NCI-H2107 (cell line): Measurements from ENCODE around the gene ITGA2.

Experiments
- DNase-seq: peaks from one replicate; lab custom pipeline; 2025; lab: John Stamatoyannopoulos, UW

The ITGA2 gene

DNA sequence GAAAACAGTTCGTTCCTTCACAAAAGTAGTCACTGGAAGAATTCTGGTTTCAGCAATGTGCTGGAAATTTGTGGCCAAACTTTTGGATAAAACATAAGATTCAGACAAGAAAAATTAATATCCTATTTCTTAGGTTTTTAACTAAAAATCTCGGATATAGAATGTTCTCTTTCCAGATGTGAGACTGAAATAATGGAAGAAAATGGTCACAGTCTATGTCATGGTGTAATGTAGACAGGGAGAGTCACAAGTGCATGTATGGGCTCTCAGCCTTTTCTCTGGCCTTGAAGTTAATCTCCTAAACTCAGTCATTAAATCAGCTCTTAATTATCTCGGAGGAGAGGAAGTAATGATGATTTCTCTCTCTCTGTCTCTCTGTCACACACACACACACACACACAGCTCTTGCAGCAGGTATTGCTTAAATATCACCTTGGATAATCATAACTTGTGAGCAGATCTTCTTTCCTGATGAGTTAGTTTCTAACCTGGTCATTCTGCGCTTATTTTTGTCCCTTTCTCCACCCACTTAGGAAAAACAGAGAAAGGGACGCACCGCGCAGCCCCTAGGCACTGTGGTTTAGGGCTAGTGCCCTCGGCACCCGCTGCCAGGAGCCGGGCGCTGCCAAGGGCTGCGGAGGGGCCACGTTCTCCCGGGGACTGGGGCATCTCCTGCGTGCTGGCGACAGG is 672 bp upstream of the ITGA2 start:
- no peak for DNase-seq

DNA sequence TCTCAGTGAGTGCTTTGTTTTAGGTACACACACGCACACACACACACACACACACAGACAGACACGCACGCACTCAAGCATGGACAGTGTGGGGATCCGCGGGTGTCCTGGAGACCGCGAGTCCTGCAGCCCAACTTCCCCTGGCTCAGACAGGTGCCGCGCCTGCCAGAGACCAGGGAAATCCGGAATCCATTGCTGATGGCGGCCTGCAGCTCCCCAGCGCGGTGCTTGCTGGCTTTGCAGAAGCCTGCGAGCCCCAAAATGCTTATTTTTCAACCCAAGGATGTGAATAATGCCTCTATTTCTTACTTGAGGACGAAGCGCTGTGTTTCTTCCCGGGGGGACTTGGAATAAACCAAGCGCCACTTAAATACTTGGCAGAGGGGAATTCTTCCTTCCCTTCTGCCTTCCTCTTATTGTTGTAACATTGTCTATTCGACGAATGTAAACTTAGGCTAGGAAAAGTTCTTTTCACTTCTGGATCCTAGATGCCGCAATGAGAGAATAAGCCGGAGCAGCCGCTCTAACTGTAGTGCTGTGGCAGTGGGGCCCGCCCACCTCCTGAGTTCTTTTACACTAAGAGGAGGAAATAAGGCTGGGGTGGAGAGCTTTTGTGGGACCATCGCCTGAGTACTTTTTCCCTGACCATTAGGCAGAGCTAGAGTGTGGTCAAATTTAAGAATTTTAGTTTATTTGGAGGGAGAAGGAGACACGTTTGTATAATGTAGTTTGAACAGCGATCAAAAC is 802 bp downstream of the ITGA2 start:
- DNase-seq, result no peak

DNA sequence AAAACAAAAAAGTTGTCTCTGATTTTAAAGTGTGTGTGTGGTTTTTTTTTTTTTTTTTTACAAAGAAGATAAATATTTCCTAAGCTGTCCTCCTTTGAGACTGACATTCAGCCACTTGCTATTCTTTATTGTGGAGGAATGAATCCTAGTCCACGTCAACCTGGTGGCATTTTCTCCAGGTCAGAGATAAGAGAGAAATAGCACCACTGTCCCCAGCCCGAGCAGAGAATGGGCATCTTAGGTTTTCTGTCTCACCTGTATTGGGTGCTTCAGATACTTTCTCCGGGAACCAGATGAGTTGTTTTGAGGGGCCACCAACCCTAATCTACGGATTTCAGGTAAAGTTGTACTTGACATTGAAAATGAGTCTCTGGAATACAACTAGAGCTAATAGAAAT is 1.4 kb downstream of the ITGA2 start:
- DNase-seq, result no peak

DNA sequence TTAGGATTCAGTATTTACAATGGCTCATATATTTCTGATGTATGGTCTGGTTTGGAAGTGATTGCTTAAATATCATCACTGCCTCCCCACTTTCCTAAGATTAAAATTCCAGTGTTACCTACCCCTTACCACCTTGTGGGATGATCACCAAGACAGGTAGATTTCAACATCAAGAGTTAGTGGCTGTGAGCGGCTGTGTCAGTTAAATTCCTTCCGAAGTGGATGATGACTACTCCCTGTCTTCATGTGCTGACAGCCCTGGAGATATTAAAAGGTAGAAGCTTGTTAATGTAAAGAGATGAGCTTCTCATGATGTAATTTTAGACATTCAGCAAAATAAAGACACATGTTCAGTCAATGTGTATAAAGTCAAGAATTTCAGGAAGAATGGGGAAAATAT is 4.2 kb downstream of the ITGA2 start:
- no peak for DNase-seq

DNA sequence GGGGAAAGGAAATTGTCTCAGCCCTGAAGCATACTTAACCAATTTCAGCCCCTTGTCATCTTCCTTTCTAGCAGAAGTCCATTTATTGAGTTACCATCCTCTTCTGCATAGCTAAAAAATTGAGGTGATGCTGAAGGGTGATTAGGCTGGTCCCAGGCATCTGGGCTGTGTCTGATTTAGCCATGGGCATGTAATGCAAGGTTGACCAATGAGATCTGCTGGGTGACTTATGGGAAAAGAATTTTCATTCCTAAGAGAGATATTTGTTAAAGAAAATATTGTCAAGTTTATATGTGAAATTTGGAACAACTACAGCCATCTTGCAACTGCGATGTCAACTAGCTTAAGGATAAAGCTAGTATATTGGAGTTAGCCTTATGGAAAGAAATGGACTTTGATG is 5.1 kb downstream of the ITGA2 start:
- no peak for DNase-seq

DNA sequence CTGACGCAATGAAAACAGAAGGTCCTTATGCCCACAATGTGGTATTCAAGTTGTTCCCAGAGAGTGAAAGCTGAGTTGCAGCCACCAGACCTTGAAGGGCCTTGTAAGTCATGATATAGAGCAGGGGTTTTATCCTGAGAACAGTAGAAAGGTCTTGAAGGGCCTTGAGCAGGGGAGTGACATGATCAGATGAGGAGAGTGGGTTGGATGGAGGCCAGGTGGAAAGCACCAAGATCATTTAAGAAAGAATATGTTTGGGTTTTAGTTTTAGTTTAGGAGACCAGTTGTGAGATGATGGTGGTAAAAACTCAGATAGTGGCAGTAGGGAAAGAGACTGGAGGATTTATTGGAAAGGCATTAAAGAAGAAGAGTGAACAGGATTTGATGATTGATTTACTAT is 5.9 kb downstream of the ITGA2 start:
- DNase-seq, result no peak

DNA sequence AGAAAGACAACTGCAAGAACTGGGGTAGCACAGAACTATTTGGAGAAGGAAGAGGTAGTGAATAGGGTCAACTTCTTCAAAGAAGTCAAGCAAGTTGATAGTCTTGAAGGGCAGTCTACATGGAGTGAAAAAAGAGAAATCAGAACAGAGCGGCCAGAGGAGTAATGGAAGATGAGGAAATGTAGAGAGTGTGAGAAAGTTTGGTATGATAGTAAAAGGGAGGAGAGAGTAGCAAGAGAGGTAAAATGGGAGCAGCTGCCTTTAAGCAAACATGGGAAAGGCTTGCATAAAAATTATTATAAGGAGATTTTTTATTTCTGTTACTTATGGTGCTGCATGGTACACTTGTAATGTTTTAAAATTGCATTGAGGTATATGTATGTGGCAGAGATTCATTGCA is 6.8 kb downstream of the ITGA2 start:
- DNase-seq, result no peak

DNA sequence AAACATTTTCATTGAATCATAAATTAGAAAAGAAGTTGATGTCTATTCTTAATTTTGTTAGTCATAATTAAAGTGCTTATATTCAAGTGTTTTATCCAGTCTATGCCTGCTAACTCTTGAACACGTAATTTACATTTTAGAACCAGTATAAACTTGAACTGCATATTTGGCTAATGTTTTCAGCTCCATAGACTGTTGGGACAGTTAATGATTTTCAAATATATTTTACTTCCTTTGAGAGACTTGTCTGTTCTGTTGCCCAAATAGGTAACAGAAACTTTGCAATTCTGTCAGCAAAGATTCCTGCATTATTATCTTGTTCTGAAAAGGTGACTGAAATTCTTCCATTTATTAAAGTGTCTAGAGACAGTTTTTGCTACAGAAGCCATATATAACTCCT is 7.8 kb downstream of the ITGA2 start:
- DNase-seq, result no peak

DNA sequence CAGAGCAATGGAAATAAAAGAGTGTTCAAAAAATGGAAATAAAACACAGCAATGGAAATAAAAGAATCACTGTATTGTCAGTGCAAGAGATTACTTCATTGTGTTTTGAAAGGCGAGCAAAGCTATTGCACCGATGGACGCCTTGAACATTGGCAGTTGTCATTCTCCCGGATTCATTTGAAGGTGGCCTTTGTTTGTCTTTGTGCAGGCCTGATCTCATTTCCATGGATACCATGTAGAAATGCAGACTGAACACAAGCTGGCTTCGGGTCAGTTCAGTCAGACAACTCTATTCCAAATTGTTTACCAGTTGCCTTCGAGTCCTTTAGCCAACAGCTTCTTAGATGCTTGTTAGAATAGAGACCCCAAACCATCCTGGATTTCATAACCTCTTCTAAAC is 8.3 kb downstream of the ITGA2 start:
- DNase-seq, result no peak

DNA sequence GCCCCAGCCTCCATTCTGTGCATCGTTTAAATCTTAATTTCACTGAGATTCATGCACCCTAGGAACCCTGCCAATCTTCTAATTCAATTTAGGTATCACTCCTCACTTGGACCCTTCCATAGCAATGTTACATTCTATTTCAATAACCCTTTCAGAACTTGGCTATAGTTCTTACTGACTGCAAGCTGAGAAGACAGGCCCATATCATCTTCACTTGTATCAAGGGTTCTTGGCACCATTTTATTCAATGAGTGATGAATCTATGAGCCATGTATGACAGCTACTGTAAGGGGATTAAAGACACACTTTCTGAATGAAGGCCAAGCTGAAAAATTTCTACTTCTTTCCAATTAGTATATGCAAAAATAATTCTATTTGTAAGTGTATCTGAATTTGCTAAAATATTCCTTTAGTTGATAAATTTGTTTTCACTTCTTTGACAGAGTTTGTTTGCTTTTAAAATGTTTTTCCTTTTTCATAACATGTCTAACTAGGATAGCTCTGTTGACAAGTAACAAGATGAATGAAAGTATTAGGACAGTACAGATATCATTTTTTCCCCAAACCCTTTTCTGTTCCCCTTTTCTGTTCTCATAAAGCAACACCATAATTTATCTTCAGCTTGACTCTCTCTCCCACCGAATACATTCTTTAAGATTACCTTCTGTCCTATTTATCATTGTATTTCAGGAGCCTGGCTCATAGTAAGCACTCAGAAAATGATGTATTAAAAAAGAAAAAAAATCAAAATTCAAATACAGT is 9.6 kb downstream of the ITGA2 start:
- no peak for DNase-seq

DNA sequence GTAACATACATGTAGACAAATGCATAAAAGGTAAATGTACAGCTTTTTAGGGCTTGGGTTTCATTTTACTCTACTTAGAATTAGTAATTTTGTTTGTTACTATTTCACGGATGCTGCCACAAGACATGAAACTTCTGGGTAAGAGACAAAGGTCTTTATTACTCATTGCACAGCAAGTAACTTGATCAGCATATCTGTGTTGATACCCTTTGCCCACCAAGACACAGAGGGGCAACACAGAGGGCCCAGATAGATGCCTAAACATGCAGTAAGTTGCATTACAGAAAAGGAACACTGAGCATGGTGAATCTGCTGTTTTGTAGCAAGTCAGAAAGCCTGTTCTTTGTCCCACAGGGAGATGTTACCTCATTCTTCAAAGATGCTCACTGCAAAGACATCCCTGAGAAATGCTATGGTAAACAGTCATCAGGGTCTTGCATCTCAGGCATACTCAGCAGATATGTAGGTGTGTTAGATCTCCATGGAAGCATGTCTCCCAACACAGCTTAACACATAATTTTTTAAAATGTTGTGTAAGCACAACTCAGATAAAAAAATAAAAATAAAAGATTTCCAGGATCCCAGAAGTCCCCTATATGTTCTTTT is 10.3 kb downstream of the ITGA2 start:
- DNase-seq, result no peak

DNA sequence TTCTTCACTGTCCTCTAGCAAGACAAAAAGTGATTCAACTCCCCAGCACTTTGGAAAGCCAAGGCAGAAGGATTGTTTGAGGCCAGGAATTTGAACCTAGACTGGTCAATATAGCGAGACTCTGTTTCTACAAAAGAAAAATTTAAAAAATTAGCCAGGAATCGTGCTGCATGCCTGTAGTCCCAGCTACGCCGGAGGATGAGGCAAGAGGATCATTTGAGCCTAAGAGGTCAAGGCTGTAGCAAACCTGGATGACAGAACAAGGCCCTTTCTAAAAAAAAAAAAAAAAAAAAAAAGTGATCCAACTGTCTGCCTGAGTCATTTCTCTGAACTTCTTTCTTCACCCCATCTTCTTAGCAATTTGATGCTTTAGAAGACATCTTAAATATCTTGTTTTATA is 12.4 kb downstream of the ITGA2 start:
- DNase-seq, result no peak

DNA sequence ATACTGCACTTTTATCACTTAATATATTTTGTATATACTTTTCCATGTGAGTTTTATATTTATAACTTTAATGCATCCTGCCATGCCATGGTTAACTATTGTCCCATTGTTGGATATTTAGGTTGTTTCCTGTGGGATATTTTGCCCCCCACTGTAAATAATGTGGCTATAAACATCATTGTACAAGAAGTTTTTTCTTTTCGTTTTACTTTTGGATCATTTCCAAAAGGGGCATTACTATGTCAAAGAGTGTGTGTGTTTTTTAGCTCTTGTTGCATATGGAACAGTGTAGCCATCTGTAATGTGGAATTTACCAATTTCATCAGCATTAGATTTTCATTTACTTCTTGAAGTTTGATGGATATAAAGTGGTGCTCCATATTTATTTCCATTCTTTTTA is 13.3 kb downstream of the ITGA2 start:
- DNase-seq, result no peak

DNA sequence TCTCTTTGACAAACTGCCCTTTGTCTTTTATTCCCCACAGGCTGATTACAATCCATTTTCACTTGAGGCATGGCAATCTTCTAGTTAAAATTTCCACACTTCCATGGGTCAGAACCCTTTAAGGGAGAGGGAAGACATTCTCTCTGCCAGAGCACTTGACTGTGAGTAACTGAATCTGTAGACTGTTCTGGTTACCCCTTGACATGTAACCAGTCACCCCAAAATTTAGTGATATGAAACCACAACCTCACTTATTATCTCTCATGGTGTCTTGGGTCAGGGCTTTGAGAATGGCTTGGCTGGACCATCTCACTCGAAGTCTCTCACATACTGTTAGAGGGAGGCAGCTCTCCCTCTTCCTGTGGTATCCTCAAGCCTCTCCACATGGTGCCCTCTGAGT is 14.0 kb downstream of the ITGA2 start:
- no peak for DNase-seq

DNA sequence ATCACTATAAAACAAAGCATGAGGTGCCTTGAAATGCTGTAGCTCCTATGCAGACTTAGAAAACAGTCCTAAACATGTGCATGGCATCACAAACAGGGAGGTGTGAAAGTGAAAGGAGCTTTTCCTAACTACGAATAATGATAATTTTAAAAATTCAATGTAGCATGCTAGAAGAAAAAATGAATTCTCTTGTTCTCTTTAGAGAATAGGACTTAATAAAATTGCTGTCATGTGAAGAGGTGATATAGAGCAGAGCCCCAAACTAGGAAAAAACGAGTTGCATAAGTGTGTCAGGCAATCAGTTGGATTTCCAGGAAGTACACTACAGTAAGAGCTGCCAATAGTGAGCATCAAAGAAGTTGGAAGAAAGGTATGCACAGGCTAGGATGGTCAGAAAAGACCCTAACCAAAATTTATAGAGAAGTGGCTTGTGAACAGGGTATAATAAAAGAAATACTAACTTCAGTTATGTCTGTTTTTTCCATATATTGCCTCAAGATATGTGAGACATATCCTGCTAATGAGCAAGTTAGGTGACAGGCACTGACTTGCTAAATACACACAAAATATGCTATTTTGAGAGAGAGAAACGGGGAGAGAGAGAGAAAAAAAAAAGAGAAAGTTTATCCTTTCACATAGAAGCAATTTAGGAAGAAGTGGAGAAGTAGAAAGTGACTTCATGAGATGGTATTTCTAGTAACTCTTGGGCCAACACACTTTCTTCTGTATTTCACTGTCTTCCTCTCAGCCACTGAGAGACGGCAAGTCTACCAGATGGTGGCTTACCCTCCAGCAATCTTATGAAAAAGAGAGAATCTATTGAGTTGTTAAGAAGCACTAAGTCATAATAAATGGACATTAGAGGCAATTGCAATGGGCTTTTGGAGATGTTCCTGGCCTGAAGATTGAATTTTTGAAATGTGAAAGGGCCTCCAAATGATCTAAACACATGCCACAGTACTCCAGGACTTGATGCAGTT is 18.0 kb downstream of the ITGA2 start:
- no peak for DNase-seq

DNA sequence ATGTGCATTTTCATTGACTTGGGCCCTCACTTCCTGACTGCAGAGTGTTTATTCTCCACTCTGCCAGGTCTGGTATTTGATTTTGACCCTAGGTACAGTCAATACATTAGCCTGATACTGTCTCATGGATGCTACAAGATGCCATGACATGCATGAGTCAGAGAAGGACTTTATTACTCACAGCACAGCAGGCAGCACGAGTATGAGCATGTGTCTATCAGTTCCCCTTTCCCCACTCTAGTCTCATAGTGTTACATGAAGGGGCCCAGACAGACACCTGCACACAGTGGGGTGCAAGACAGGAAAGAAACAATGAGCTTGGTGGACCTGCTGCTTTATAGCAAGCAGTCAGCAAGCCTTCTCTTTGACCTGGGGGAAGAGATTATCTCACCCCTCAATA is 19.6 kb downstream of the ITGA2 start:
- no peak for DNase-seq

DNA sequence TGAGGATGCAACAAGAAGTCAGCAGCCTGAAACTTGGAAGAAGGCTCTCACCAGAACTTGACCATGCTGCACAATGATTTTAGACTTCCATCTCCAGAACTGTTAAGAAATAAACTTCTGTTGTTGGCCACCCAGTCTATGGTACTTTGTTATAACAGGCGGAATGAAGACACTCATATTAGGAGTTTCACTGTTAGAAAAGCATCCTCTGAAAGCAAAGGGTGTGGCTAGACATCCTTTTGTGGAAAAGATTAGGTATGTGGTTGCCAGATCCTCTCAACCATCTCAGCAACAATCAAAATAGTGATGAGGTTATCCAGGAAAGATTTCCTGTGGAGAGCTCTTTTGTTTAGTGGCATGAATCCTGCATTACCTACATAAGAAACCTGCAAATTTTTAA is 20.7 kb downstream of the ITGA2 start:
- no peak for DNase-seq

DNA sequence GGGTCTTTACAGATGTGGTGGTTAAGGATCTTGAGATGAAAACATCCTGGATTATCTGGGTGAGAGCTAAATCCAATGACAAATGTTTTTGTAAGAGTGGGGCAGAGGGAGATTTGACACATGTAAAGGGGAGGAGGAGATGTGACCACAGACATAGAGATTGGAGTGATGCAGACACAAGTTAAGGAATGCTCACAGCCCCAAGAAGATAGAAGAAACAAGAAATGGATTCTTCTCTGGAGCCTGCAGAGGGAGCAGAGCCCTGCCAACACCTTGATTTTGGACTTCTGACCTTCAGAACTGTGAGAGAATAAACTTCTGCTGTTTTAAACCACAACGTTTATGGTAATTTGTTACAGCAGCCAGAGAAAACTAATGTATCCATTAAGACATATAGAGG is 21.7 kb downstream of the ITGA2 start:
- DNase-seq, result no peak

DNA sequence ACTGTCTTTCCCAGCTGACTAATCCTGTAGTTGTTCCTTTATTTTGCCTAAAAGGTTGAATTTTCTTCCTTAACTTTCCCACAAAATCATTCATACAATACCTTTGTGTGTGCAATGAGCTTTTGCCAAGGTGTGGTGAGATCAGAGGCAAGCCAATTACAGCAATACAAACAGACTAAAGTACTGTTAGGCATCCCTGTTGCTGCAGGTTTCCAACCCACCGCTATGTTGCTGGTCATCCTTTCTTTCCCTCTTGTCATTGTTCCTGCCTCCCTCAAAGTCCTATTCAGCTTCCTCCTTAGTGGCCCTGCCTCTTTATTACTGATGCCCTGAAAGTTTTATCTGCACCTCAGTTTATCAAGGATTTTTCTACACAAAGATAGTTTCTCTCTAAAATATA is 22.1 kb downstream of the ITGA2 start:
- no peak for DNase-seq

DNA sequence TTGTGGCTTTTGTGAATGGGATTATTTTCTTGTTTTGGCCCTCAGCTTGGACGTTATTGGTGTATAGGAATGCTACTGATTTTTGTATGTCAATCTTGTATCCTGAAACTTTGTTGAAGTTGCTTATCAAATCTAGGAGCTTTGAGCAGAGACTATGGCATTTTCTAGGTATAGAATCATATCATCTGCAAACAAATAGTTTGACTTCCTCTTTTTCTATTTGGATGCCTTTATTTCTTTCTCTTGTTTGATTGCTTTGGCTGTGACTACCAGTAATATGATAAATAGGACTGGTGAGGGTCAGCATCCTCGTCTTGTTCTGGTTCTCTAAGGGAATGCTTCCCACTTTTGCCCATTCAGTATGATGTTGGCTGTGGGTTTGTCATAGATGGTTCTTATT is 24.7 kb downstream of the ITGA2 start:
- no peak for DNase-seq

DNA sequence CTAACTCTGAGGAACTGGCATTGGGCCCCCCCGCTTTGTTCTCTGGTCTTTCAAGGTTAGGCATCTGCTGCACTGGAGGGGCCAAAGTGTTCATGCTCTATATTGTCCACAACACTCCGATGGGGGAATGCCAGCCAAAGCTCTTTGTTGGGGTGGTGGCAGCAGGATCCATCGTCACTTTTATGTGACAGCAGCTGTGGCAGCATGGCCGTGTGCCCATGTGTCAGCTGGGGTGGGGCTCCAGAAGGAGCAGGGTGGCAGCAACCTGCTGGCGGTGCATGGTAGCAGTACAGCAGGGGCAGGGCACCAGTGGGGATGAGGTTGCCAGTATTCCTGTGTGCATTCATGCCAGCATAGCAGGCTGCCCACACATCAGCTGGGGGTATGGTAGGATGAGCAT is 28.2 kb downstream of the ITGA2 start:
- no peak for DNase-seq
